Measurements from ENCODE around the gene CD200R1L.
"Not testable (repeated sequence)": the region's sequence is repeated elsewhere in the genome, so short reads cannot be mapped to it uniquely, and the experiment has no call there.

The CD200R1L gene

GRCh38 chr3:112846764-112847163 is at the start of gene CD200R1L:
Gene CD200R1L (minus strand): TSS chr3:112846864. CDS start chr3:112829367, 17,497 bp downstream.
- no peak for DNase-seq (ENCODE audit: low spot score)

- DNase-seq (ENCODE audit: low spot score): no peak
Observed at GRCh38 chr3:112894258-112894657, 47.6 kb upstream of the CD200R1L start.

GRCh38 chr3:112889357-112889756 is 42.7 kb upstream of the CD200R1L start:
- DNase-seq (ENCODE audit: low spot score): no peak

- no peak for DNase-seq (ENCODE audit: low spot score)
Observed at GRCh38 chr3:112888381-112889085, 41.9 kb upstream of the CD200R1L start.

- DNase-seq (ENCODE audit: low spot score): no peak
Observed at GRCh38 chr3:112884678-112885290, 38.1 kb upstream of the CD200R1L start.

- DNase-seq (ENCODE audit: low spot score): no peak
Observed at GRCh38 chr3:112881891-112882290, 35.2 kb upstream of the CD200R1L start.

- no peak for DNase-seq (ENCODE audit: low spot score)
Observed at GRCh38 chr3:112875561-112875960, 28.9 kb upstream of the CD200R1L start.

- DNase-seq (ENCODE audit: low spot score): no peak
Observed at GRCh38 chr3:112874725-112875124, 28.1 kb upstream of the CD200R1L start.

GRCh38 chr3:112873632-112874031 is 27.0 kb upstream of the CD200R1L start:
- no peak for DNase-seq (ENCODE audit: low spot score)

GRCh38 chr3:112871735-112872134 is 25.1 kb upstream of the CD200R1L start:
- DNase-seq (ENCODE audit: low spot score): no peak

GRCh38 chr3:112865757-112866156 is 19.1 kb upstream of the CD200R1L start:
- DNase-seq (ENCODE audit: low spot score): no peak

GRCh38 chr3:112860898-112861297 is 14.2 kb upstream of the CD200R1L start:
- DNase-seq (ENCODE audit: low spot score): no peak

- DNase-seq (ENCODE audit: low spot score): no peak
Observed at GRCh38 chr3:112858410-112859069, 11.9 kb upstream of the CD200R1L start.

GRCh38 chr3:112857526-112857925 is 10.9 kb upstream of the CD200R1L start:
- no peak for DNase-seq (ENCODE audit: low spot score)

GRCh38 chr3:112856537-112856936 is 9.9 kb upstream of the CD200R1L start:
- no peak for DNase-seq (ENCODE audit: low spot score)

GRCh38 chr3:112855883-112856282 is 9.2 kb upstream of the CD200R1L start:
- no peak for DNase-seq (ENCODE audit: low spot score)

GRCh38 chr3:112855074-112855473 is 8.4 kb upstream of the CD200R1L start:
- not testable (repeated sequence) for DNase-seq (ENCODE audit: low spot score)

GRCh38 chr3:112848196-112848595 is 1.5 kb upstream of the CD200R1L start:
- DNase-seq (ENCODE audit: low spot score): no peak

GRCh38 chr3:112847692-112848091 is 1.0 kb upstream of the CD200R1L start:
- DNase-seq (ENCODE audit: low spot score): no peak

GRCh38 chr3:112845772-112846171 is 892 bp downstream of the CD200R1L start:
- no peak for DNase-seq (ENCODE audit: low spot score)

GRCh38 chr3:112829046-112829445 is 17.6 kb downstream of the CD200R1L start:
- DNase-seq (ENCODE audit: low spot score): no peak

GRCh38 chr3:112822064-112823055 is 24.3 kb downstream of the CD200R1L start:
- no peak for DNase-seq (ENCODE audit: low spot score)
